Ascending aorta (tissue), 2 donors: Measurements from ENCODE around the gene SLC25A38. TPM values are rescaled to one million over a fixed set of nuclear protein-coding genes. Genes with fewer than 3 reads are reported as not detected.

Experiments used
- DNase-seq, 2 donors: peaks; one replicate each; pipeline ENCODE4 v3.0.0-alpha.2; 2019; ENCODE audit warnings: low spot score in 2 of 2
- H3K27ac ChIP-seq, 2 donors: fragments of 200-600 bp; sonication (generic); one replicate each; pipeline ENCODE4 v1.5.1; 2016 to 2017; ENCODE audit warnings: mild to moderate bottlenecking in 1 of 2
- H3K27me3 ChIP-seq: fragments of 200-600 bp; sonication (generic); one replicate; pipeline ENCODE4 v1.5.1; 2017
- H3K36me3 ChIP-seq, 2 donors: fragments of 200-600 bp; sonication (generic); one replicate each; pipeline ENCODE4 v1.5.1; 2016
- H3K4me1 ChIP-seq, 2 donors: fragments of 200-600 bp; sonication (generic); one replicate each; pipeline ENCODE4 v1.5.1; 2016 to 2017; ENCODE audit warnings: mild to moderate bottlenecking in 1 of 2
- H3K4me3 ChIP-seq, 2 donors: fragments of 200-600 bp; sonication (generic); one replicate each; pipeline ENCODE4 v1.5.1; 2016 to 2017; ENCODE audit warnings: mild to moderate bottlenecking in 1 of 2
- H3K9me3 ChIP-seq, 2 donors: fragments of 200-600 bp; sonication (generic); one replicate each; pipeline ENCODE4 v1.5.1; 2016
- intact Hi-C: fragments of 100-400 bp; cut with DNase I; formaldehyde crosslinking; loops from one replicate; pipeline ENCODE4 v1.15.1; 2023
- total RNA-seq: library from RNA; depleted of rRNA; stranded (reverse); fragments of >200 nt; gene quantifications from one replicate; pipeline ENCODE4 v1.1.0, GENCODE V29; 2016
- TF ChIP-seq, protein P1 (sequence below), 3 experiments: fragments of 200-600 bp in 2 of 3; fragments of 450-650 bp in 1 of 3; sonication (generic) in 2 of 3; IDR thresholded peaks; one replicate each; pipeline ENCODE4 v1.5.1; 2016 to 2019; ENCODE audit warnings: antibody characterized with exemption in 3 of 3, mild to moderate bottlenecking in 1 of 3, moderate library complexity in 1 of 3

The SLC25A38 gene
- total RNA-seq, 1 donor from 2014 or later, result 7.0 TPM

DNA sequence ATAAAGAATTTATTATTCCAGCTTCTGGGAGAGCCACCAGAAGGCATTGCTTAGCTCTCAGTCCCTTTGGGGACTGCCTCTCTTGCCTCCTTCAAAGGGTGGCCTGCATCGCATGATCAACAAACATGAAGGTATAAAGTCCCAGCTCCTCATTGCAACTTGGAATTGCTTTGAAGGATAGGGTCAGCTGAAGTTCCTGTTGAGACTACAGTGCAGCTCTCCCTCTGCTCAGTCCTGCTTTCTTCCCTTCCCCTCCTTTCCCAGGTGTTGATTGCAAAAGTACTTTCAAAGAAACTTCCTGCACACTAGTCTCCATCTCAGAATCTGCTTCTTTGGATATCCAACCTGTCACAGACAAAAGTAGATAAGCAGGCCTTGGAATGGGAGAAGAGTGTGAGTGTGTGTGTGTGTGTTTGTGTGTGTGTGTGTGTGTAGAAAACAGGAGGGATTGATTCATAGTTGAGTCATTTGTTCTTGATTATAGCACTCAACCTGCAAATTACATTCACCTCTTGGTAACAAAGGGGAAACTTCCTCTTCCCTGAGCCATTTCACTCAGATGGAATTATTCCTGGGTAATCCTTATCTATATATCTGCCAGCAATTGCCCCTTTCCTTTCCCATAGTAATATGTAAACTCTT is 40.0 kb upstream of the SLC25A38 start:
- H3K27ac ChIP-seq, result no peak overlapping the region
- no peak overlapping the region for H3K4me3 ChIP-seq
- H3K36me3 ChIP-seq, result no peaks in the 10 kb centered on the region
- H3K27me3 ChIP-seq, result no peaks in the 10 kb centered on the region
- H3K4me1 ChIP-seq, result no peaks in the 10 kb centered on the region
- H3K9me3 ChIP-seq, result no peaks in the 10 kb centered on the region
- no peak for DNase-seq
- intact Hi-C loops, result no loop called here
- TF ChIP-seq, protein P1, sequence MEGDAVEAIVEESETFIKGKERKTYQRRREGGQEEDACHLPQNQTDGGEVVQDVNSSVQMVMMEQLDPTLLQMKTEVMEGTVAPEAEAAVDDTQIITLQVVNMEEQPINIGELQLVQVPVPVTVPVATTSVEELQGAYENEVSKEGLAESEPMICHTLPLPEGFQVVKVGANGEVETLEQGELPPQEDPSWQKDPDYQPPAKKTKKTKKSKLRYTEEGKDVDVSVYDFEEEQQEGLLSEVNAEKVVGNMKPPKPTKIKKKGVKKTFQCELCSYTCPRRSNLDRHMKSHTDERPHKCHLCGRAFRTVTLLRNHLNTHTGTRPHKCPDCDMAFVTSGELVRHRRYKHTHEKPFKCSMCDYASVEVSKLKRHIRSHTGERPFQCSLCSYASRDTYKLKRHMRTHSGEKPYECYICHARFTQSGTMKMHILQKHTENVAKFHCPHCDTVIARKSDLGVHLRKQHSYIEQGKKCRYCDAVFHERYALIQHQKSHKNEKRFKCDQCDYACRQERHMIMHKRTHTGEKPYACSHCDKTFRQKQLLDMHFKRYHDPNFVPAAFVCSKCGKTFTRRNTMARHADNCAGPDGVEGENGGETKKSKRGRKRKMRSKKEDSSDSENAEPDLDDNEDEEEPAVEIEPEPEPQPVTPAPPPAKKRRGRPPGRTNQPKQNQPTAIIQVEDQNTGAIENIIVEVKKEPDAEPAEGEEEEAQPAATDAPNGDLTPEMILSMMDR (IDR thresholded peaks at IDR 0.05), result no peak

DNA sequence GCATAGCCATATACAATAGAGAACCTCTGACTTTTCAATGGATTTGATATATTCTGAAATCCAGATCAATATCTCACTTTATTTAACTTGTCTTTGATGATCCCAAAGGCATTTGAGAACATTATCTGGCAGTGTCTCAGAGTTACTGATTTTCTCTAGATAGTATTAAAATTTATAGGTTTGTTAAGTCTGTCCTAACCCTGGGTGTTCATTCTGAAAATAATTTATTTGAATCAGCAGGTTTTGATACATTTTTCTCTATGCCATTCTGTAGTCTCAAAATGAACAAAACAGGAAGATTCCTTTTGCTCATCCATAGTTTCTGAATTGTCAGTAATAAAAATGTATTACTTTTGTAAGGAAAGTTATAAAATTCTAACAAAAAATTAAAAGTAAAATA is 39.4 kb upstream of the SLC25A38 start:
- intact Hi-C loops, result no loop called here
- TF ChIP-seq, protein P1 (IDR thresholded peaks at IDR 0.05), result no peak
- Histone ChIP-seq H3K27me3 (no peaks in the 10 kb centered on the region), H3K4me3 (no peak overlapping the region), H3K27ac (no peak overlapping the region), H3K4me1 (no peaks in the 10 kb centered on the region), H3K9me3 (no peaks in the 10 kb centered on the region), H3K36me3 (no peaks in the 10 kb centered on the region)
- no peak for DNase-seq

DNA sequence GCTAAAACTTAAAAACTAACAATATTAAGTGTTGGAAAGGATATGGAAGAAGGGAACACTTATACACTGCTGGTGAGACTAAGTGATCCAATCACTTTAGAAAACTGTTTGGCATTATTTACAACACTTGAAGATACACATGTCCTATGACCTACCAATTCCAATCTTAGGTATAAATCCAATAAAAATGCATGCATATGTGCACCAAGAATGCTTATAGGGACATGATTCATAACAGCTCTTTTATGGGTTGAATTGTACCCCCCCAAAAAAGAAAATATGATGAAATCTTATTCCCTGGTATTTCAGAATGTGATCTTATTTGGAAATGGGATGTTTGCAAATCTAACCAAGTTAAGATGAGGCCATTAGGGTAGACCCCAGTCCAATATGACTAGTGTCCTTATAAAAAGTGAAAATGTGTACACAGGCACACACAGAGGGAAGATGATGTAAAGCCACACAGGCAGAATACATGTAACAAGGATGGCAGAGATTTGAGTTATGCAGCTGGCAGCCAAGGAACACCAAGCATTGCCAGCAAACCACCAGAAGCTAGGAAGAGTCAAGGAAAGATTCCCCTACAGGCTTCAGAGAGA is 38.3 kb upstream of the SLC25A38 start:
- no peaks in the 10 kb centered on the region for H3K9me3 ChIP-seq
- H3K4me1 ChIP-seq, result no peaks in the 10 kb centered on the region
- no peak overlapping the region for H3K27ac ChIP-seq
- intact Hi-C loops, result no loop called here
- H3K36me3 ChIP-seq, result no peaks in the 10 kb centered on the region
- no peak for DNase-seq
- no peak overlapping the region for H3K4me3 ChIP-seq
- H3K27me3 ChIP-seq, result no peaks in the 10 kb centered on the region
- TF ChIP-seq, protein P1 (IDR thresholded peaks at IDR 0.05), result no peak

DNA sequence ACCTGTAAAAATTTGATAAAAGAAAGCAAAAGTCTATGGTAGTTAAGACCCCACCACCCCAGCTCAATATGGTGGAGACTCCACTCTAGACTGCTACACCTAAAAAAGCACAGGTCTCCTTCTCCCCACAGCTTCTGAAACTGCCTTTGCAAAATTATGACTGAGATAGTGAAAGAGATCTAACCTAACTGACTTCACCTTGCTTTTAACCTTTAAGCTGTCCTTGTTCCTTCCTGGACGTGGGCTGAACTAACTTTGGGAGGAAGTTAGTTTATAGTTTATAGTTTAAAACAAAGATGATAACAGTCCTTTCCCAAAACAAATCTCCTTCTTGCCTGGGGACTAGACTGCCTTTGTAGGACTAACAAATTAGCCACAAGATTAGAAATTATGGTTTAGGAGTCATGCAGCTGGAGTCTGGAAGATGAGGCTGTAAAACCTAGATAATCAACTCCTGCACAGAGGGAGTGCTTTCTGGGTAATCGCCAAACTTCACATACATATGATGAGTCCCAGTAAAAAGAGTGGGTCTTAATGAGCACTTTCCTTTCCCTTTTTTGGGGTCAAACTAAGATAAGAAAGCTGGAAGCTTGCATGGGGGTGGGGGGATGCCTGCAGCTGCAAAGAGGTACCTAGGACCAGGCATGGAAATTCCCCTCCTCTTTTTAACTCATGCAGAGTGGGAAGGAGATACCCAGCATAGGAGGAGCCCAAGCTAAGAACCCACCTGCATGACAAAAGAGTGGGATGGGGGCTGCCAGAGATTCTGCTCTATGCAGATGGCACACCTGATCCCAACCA is 36.2 kb upstream of the SLC25A38 start:
- no peaks in the 10 kb centered on the region for H3K27me3 ChIP-seq
- H3K4me3 ChIP-seq, result no peak overlapping the region
- intact Hi-C loops, result no loop called here
- TF ChIP-seq, protein P1 (IDR thresholded peaks at IDR 0.05), result no peak
- no peak overlapping the region for H3K27ac ChIP-seq
- H3K4me1 ChIP-seq, result no peaks in the 10 kb centered on the region
- H3K36me3 ChIP-seq, result no peaks in the 10 kb centered on the region
- no peaks in the 10 kb centered on the region for H3K9me3 ChIP-seq
- DNase-seq, result no peak

DNA sequence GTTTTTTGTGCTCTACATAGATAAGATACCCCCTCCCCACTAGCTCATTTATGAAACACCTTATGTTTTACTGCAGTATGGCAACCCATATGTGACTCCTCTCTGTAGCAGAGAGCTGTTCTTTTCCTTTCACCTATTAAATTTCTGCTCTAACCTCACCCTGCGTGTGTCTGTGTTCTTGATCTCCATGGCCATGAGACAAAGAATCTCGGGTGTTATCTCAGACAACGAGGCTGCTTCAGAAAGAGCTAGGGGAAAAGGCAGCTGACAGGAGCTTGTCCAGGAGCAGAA is 35.6 kb upstream of the SLC25A38 start:
- H3K36me3 ChIP-seq, result no peaks in the 10 kb centered on the region
- DNase-seq, result no peak
- intact Hi-C loops, result no loop called here

More for the DNA sequence above, 35.6 kb upstream of the SLC25A38 start:
- no peaks in the 10 kb centered on the region for H3K4me1 ChIP-seq
- no peak overlapping the region for H3K4me3 ChIP-seq
- TF ChIP-seq, protein P1 (IDR thresholded peaks at IDR 0.05), result no peak
- no peaks in the 10 kb centered on the region for H3K9me3 ChIP-seq
- H3K27ac ChIP-seq, result no peak overlapping the region
- H3K27me3 ChIP-seq, result no peaks in the 10 kb centered on the region
